ENCODE data around the gene CD8A. TPM values are rescaled to one million over a fixed set of nuclear protein-coding genes. Genes with fewer than 3 reads are reported as not detected.
"Not testable (repeated sequence)": the region's sequence is repeated elsewhere in the genome, so short reads cannot be mapped to it uniquely, and the experiment has no call there.

CD8A gene
- total RNA-seq (1 to 10 TPM in 4 of 6 donors, under 1 TPM in 2; 0.39 to 2.0 (median 1.1) TPM), polyA plus RNA-seq (1 to 10 TPM; 1.2 to 1.4 TPM)

DNA sequence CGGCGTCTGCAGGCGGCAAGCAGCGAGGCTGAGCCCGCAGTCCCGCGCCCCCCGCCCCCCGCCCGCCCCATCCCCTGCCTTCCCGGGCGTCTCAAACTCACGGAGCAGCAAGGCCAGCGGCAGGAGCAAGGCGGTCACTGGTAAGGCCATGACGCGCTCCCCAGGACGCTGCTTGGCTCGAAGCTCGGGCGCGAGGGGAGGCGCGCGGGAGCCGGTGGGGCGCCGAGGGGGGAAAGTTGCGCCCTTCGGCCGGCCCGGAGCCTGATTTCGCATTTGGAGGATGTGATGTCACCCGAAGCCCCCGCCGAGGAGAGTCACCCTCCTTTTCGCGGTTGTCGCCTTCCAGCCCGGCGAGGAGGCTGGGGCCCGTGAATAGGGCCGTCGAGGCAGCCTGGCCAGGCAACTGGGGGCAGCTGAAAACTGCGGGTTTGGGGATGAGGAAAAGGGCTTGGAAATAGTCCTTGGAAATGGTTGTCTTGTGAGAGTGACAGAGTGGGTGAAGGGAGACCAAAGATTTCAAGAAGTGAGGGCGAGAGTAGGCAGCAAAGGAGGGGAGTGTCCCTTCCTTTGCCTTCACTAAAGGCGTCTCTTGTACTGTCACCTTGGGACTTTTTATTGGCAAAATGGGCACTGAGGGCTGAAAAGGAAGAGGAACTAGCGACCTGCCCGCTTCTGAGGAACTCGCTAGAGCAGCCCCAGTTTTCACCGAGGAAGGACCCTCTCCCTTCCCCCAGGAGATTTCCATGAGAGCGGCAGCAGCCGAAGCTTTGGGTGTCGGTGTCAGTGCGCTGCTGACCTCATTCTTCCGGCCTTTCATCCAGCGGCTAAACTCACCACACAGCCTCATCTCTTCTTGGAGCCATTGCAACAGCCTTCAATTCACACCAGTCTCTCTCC is at the start of gene CD8A:
Gene CD8A, minus strand, starts transcription at position 238 of the 897 bp plus-strand sequence. Its CDS starts 88 bp downstream, at position 150.
- H3K4me1 ChIP-seq = peaks cover 0 to 16% (median 9%) of the 10 kb centered on the region in 3 donors
- intact Hi-C loops (cut with DNase I) = no loop called here
- no peak for TF ChIP-seq CTCF (IDR thresholded peaks at IDR 0.05)
- ATAC-seq = peak in 3 of 4 donors; percentile 29 to 48 (median 33)
- no peak for FAIRE-seq
- H3K27ac ChIP-seq = no peak within 1 kb of the TSS
- no peaks in the 10 kb centered on the region for H3K36me3 ChIP-seq
- H3K9me3 ChIP-seq = no peaks in the 10 kb centered on the region
- peak in 1 of 6 donors; percentile 77 for DNase-seq
- 8% methylated on average over 43 to 57 of the region's 57 CpGs for WGBS, 2 donors
- H3K27me3 ChIP-seq = peaks cover 0 to 42% (median 12%) of the 10 kb centered on the region in 4 donors
- H3K4me3 ChIP-seq = peak within 1 kb of the TSS in 2 of 4 donors; percentile 24 to 30

GRCh38 chr2:86839871-86840548 is 49.3 kb upstream of the CD8A start:
- intact Hi-C loops (cut with DNase I); H3K4me1 ChIP-seq; H3K36me3 ChIP-seq; DNase-seq; ATAC-seq; H3K4me3 ChIP-seq; H3K9me3 ChIP-seq; H3K27ac ChIP-seq; H3K27me3 ChIP-seq; FAIRE-seq: not testable (repeated sequence)
- WGBS, 2 donors = 78 to 79% methylated on average over 7 to 9 of the region's 11 CpGs

- H3K27ac ChIP-seq; H3K9me3 ChIP-seq; ATAC-seq; H3K36me3 ChIP-seq; FAIRE-seq; H3K27me3 ChIP-seq; DNase-seq; H3K4me1 ChIP-seq; intact Hi-C loops (cut with DNase I); H3K4me3 ChIP-seq: not testable (repeated sequence)
- 91 to 99% methylated on average over 7 of the region's 7 CpGs for WGBS, 2 donors
Observed at GRCh38 chr2:86839455-86839854, 48.7 kb upstream of the CD8A start.

DNA sequence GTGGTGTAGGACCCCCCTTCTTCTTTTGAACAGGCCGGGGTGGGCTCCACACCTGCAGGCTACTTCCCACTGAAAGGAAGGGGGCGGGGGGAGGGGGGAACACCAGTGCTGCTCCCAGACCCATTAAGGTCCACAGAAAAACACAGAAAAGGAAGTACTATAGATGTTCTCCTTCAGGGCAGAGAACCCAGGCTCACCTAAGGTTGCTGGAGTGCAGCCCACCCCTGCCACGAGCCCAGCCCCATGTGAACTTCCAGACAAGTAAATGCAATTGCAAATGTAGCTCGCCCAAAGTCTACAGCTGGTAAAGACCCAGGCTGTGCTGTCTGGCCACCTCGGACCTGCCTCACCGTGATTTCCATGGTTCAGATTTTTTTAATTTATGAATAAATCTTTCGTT is 47.0 kb upstream of the CD8A start:
- H3K27ac ChIP-seq; H3K4me1 ChIP-seq; ATAC-seq; H3K36me3 ChIP-seq; intact Hi-C loops (cut with DNase I); DNase-seq; H3K9me3 ChIP-seq; H3K4me3 ChIP-seq; H3K27me3 ChIP-seq; FAIRE-seq: not testable (repeated sequence)
- 71 to 80% methylated on average over 6 of the region's 7 CpGs for WGBS, 2 donors

DNA sequence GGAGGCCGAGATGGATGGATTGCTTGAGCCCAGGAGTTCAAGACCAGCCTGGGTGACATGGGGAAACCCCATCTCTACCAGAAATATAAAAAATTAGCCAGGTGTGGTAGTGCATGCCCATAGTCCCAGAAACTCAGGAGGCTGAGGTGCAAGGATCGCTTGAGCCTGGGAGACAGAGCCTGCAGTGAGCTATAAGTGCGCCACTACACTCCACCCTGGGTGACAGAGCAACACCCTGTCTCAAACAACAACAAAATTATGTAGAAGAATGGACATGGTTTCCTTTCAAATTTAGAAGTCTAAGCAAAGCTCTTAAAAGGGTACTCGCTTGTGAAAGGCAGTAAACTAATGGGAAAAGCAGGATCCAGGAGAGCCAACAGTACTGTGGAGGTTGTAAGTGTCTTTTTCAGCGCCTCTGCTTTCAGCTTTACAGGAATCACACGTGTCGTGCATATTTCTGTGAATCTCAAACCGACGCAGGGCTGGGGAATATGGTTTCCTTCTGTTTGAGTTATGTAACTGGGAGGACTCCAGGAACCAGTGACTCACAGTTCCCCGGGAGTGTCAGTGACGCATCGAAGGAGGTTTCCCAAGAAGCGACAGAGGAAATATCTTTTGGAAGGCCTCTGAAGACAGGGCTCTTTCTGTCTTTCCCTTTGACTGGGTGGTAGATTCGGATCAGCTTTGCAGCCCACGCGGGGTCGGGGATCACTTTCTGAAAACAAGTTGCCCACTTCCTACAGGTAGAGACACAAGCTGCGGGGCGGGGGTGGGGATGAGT is 46.4 kb upstream of the CD8A start:
- H3K27me3 ChIP-seq; H3K4me3 ChIP-seq; H3K27ac ChIP-seq; intact Hi-C loops (cut with DNase I); H3K9me3 ChIP-seq; H3K4me1 ChIP-seq; H3K36me3 ChIP-seq: not testable (repeated sequence)
- FAIRE-seq (peak; percentile 96), ATAC-seq (peak; percentile 50 to 93 (median 76)), DNase-seq (peak in 3 of 6 donors; percentile 18 to 38 (median 23))
- 65 to 73% methylated on average over 11 to 15 of the region's 19 CpGs for WGBS, 2 donors

DNA sequence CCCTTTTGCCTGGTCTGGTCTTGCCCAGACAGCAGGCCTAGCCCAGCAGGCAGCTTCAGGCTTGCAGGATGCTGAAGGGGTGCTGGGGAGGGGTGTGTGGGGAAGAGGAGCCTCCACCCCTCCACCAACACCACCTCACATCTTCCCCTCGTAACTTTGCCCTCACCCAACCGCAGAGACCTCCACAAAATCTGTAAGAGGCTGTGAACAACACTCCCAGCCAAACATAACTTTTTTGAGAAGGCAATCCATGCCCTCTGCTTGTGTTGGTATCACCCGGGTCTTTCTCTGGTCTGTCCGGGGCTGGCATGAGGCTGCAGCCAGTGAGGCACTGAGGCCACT is 44.8 kb upstream of the CD8A start:
- H3K27ac ChIP-seq; ATAC-seq; H3K4me1 ChIP-seq; intact Hi-C loops (cut with DNase I); H3K27me3 ChIP-seq; DNase-seq; H3K36me3 ChIP-seq; H3K9me3 ChIP-seq; FAIRE-seq; H3K4me3 ChIP-seq: not testable (repeated sequence)
- 47% methylated on average over 3 of the region's 4 CpGs; no CpG with 5 or more reads in 1 of the 2 donors for WGBS, 2 donors

GRCh38 chr2:86833315-86833714 is 42.6 kb upstream of the CD8A start:
- FAIRE-seq (no peak), DNase-seq (no peak), ATAC-seq (no peak)
- Histone ChIP-seq H3K4me3 (no peak overlapping the region), H3K4me1 (no peaks in the 10 kb centered on the region), H3K36me3 (no peaks in the 10 kb centered on the region), H3K27ac (no peak overlapping the region), H3K9me3 (no peaks in the 10 kb centered on the region), H3K27me3 (no peaks in the 10 kb centered on the region)
- intact Hi-C loops (cut with DNase I) = no loop called here
- WGBS, 2 donors = 67 to 73% methylated on average over 6 to 10 of the region's 10 CpGs
- no peak for TF ChIP-seq CTCF (IDR thresholded peaks at IDR 0.05)

Measured in pancreas (tissue), 10 donors.